Psoas muscle (tissue), 8 donors: ENCODE data around the gene ASTN2. TPM values are rescaled to one million over a fixed set of nuclear protein-coding genes. Genes with fewer than 3 reads are reported as not detected.
A peak's percentile ranks its signal among the peaks of the same experiment; 100 is the strongest.

Source experiments
- ATAC-seq, 4 donors: fragments of 200-7000 bp; cut with Tn5 transposase; one replicate each; pipeline ENCODE4 v1.9.1; 2020; ENCODE audit warnings: moderate library complexity in 3 of 4, mild to moderate bottlenecking in 2 of 4
- DNase-seq, 2 donors: peaks; one replicate each; pipeline ENCODE4 v3.0.0-alpha.2; 2020
- H3K27ac ChIP-seq: fragments of 200-600 bp; one replicate; pipeline ENCODE4 v1.8.0; 2022
- H3K27me3 ChIP-seq, 3 donors: fragments of 200-600 bp in 1 of 3; one replicate each; pipeline versions ENCODE4 v1.6.1 to v1.8.0; 2013 to 2022; ENCODE audit warnings: low read length in 2 of 3, mild to moderate bottlenecking in 2 of 3, moderate library complexity in 1 of 3; ENCODE audit not compliant: insufficient read depth in 3 of 3
- H3K36me3 ChIP-seq, 2 donors: fragments of 200-600 bp in 1 of 2; one replicate each; pipeline versions ENCODE4 v1.6.1 to v1.8.0; 2013 to 2022; ENCODE audit warnings: low read depth in 1 of 2, mild to moderate bottlenecking in 1 of 2, moderate library complexity in 1 of 2; ENCODE audit not compliant: insufficient read depth in 1 of 2
- H3K4me1 ChIP-seq: fragments of 200-600 bp; one replicate; pipeline ENCODE4 v1.8.0; 2022
- H3K4me3 ChIP-seq: fragments of 200-600 bp; one replicate; pipeline ENCODE4 v1.8.0; 2022; ENCODE audit warnings: mild to moderate bottlenecking
- H3K9me3 ChIP-seq: fragments of 200-600 bp; one replicate; pipeline ENCODE4 v1.8.0; 2022
- CTCF ChIP-seq: fragments of 200-600 bp; IDR thresholded peaks from one replicate; pipeline ENCODE4 v1.8.0; 2022; ENCODE audit warnings: antibody characterized with exemption
- WGBS, 3 donors: extraction: QIAGEN DNeasy Blood & Tissue Kit; methylation state at CpG; one replicate each; pipeline versions ENCODE4 v1.1.6 to v1.1.7; 2013; 5-methylcytosine and 5-hydroxymethylcytosine counted together
- intact Hi-C, 2 donors: fragments of 100-400 bp; cut with DNase I; formaldehyde crosslinking; loops; one replicate each; pipeline versions ENCODE4 v1.11.0 to v1.14.2; 2022
- polyA plus RNA-seq, 3 donors: library from polyadenylated mRNA; stranded (reverse); fragments of 200-250 nt; gene quantifications; one replicate each; pipeline ENCODE4 v1.2.3, GENCODE V29; 2013
- total RNA-seq, 4 donors: library from RNA; stranded (reverse); fragmentation: NEBNext Ultra II Directional in 2 of 4; extraction: Animal tissue kit (Norgen Biotek cat#: 25700) in 2 of 4; gene quantifications; one replicate each; pipeline versions ENCODE4 v1.2.1 to v1.2.4, GENCODE V29; 2021 to 2023
- donor health status: healthy with polysubstance abuse.
- donor health status: DM: no; HTN: no; CAD: no; lungs with moderate emphysema.
- donor health status: Bipolar disorder and iron deficiency.
- donor health status: healthy.
- donor health status: DM: yes; HTN: yes; CAD: no.
- donor health status: DM: no; HTN: no; CAD: no.
- donor health status: DM: no; HTN: no; CAD: no.
- donor health status: DM: yes; HTN: yes; CAD: no.

The ASTN2 gene
- total and polyA plus RNA-seq, 7 donors: 2.0 to 10.3 (median 3.3) TPM

GRCh38 chr9:116741742-116742141 lies 673.1 kb downstream of the ASTN2 start:
- no peaks in the 10 kb centered on the region for H3K27me3 ChIP-seq
- H3K9me3 ChIP-seq: no peaks in the 10 kb centered on the region
- intact Hi-C loops: no loop called here
- H3K36me3 ChIP-seq: no peaks in the 10 kb centered on the region
- H3K4me3 ChIP-seq: no peak overlapping the region
- DNase-seq (no peak), ATAC-seq (no peak)
- no peak overlapping the region for H3K27ac ChIP-seq
- no peak for TF ChIP-seq CTCF
- H3K4me1 ChIP-seq: no peaks in the 10 kb centered on the region
- WGBS, 3 donors: 72 to 80% (median 75%) methylated on average over 2 of the region's 2 CpGs

- no peak for TF ChIP-seq CTCF
- ATAC-seq (no peak), DNase-seq (no peak)
- Histone ChIP-seq H3K27me3 (no peaks in the 10 kb centered on the region), H3K4me1 (no peaks in the 10 kb centered on the region), H3K36me3 (no peaks in the 10 kb centered on the region), H3K4me3 (no peak overlapping the region), H3K9me3 (no peaks in the 10 kb centered on the region), H3K27ac (no peak overlapping the region)
- intact Hi-C loops: no loop called here
- WGBS, 3 donors: 58 to 62% (median 60%) methylated on average over 3 of the region's 3 CpGs
Observed at GRCh38 chr9:116741086-116741740, 673.6 kb downstream of the ASTN2 start.

- Histone ChIP-seq H3K4me1 (no peaks in the 10 kb centered on the region), H3K27ac (no peak overlapping the region), H3K27me3 (no peaks in the 10 kb centered on the region), H3K36me3 (no peaks in the 10 kb centered on the region), H3K9me3 (no peaks in the 10 kb centered on the region), H3K4me3 (no peak overlapping the region)
- WGBS, 3 donors: 13 to 20% (median 16%) methylated on average over 16 of the region's 16 CpGs
- DNase-seq: peak; percentile 75 to 86
- TF ChIP-seq CTCF: peak; percentile 80
- peak; percentile 78 to 93 (median 83) for ATAC-seq
- intact Hi-C loops: loop anchor here (1.0 to 5.0 kb wide), 3 partner anchors 123 to 675 kb away; no protein-coding TSS in a partner anchor
Observed at GRCh38 chr9:116737152-116737546, 677.7 kb downstream of the ASTN2 start.

- DNase-seq: no peak
- H3K4me3 ChIP-seq: no peak overlapping the region
- H3K27me3 ChIP-seq: no peaks in the 10 kb centered on the region
- no peak for TF ChIP-seq CTCF
- no peak overlapping the region for H3K27ac ChIP-seq
- ATAC-seq: no peak
- WGBS, 3 donors: 58 to 65% (median 59%) methylated on average over 8 of the region's 8 CpGs
- H3K4me1 ChIP-seq: no peaks in the 10 kb centered on the region
- intact Hi-C loops: loop anchor here (1.0 to 5.0 kb wide), 3 partner anchors 124 to 676 kb away; no protein-coding TSS in a partner anchor
- H3K36me3 ChIP-seq: no peaks in the 10 kb centered on the region
- no peaks in the 10 kb centered on the region for H3K9me3 ChIP-seq
Observed at GRCh38 chr9:116736399-116737151, 678.3 kb downstream of the ASTN2 start.
